ENCODE data around the gene AJAP1.

AJAP1 gene

GRCh38 chr1:4689271-4689935, 35.0 kb downstream of the AJAP1 start:
- no CpG with 5 or more reads among the region's 24 CpGs for WGBS (ENCODE audit: extremely low coverage, insufficient coverage, low lambda C conversion rate)

GRCh38 chr1:4689941-4690635, 35.7 kb downstream of the AJAP1 start:
- Histone ChIP-seq H4K8ac (ENCODE audit: low read depth, low read length) (no peak overlapping the region), H3K4ac (ENCODE audit: low read depth, low read length) (no peak overlapping the region), H3K4me2 (ENCODE audit: low read length) (no peak overlapping the region), H3K23ac (ENCODE audit: low read length) (no peak overlapping the region), H3K79me1 (ENCODE audit: low read length) (no peaks in the 10 kb centered on the region), H2BK120ac (ENCODE audit: low read depth, low read length) (no peak overlapping the region), H3K18ac (ENCODE audit: low read length) (no peak overlapping the region), H3K36me3 (ENCODE audit: control insufficient read depth, insufficient read depth, low read length) (no peaks in the 10 kb centered on the region), H2AK5ac (ENCODE audit: low read length) (no peak overlapping the region), H3K27ac (ENCODE audit: low read depth, low read length) (no peak overlapping the region), H3K79me2 (ENCODE audit: control insufficient read depth, insufficient read depth, low read length) (no peaks in the 10 kb centered on the region), H4K5ac (ENCODE audit: low read length) (no peak overlapping the region), H3K56ac (ENCODE audit: low read length) (no peak overlapping the region), H3K4me3 (ENCODE audit: low read length) (no peak overlapping the region), H3K9ac (ENCODE audit: low read length) (no peak overlapping the region), H2BK15ac (replicated peaks; ENCODE audit: low read depth) (no peak overlapping the region), H3K27me3 (ENCODE audit: insufficient read depth, low read length, poor library complexity) (no peaks in the 10 kb centered on the region), H2BK5ac (ENCODE audit: low read length) (no peak overlapping the region), H3K4me1 (ENCODE audit: control insufficient read depth, low read depth, low read length) (no peaks in the 10 kb centered on the region)
- no peak for DNase-seq
- WGBS (ENCODE audit: extremely low coverage, insufficient coverage, low lambda C conversion rate) = no CpG with 5 or more reads among the region's 19 CpGs

More at GRCh38 chr1:4689271-4689935, 35.0 kb downstream of the AJAP1 start:
- H3K4ac ChIP-seq (ENCODE audit: low read depth, low read length) = no peak overlapping the region
- no peak overlapping the region for H4K5ac ChIP-seq (ENCODE audit: low read length)
- H3K23ac ChIP-seq (ENCODE audit: low read length) = no peak overlapping the region
- no peak overlapping the region for H3K56ac ChIP-seq (ENCODE audit: low read length)
- no peaks in the 10 kb centered on the region for H3K36me3 ChIP-seq (ENCODE audit: control insufficient read depth, insufficient read depth, low read length)
- H4K8ac ChIP-seq (ENCODE audit: low read depth, low read length) = no peak overlapping the region
- no peak overlapping the region for H2BK5ac ChIP-seq (ENCODE audit: low read length)
- no peak overlapping the region for H2BK120ac ChIP-seq (ENCODE audit: low read depth, low read length)
- H3K79me1 ChIP-seq (ENCODE audit: low read length) = no peaks in the 10 kb centered on the region
- no peak for DNase-seq
- H2AK5ac ChIP-seq (ENCODE audit: low read length) = no peak overlapping the region
- no peaks in the 10 kb centered on the region for H3K27me3 ChIP-seq (ENCODE audit: insufficient read depth, low read length, poor library complexity)
- no peak overlapping the region for H2BK15ac ChIP-seq (replicated peaks; ENCODE audit: low read depth)
- no peak overlapping the region for H3K18ac ChIP-seq (ENCODE audit: low read length)
- H3K9ac ChIP-seq (ENCODE audit: low read length) = no peak overlapping the region
- H3K4me2 ChIP-seq (ENCODE audit: low read length) = no peak overlapping the region
- no peak overlapping the region for H3K27ac ChIP-seq (ENCODE audit: low read depth, low read length)
- no peak overlapping the region for H3K4me3 ChIP-seq (ENCODE audit: low read length)
- H3K4me1 ChIP-seq (ENCODE audit: control insufficient read depth, low read depth, low read length) = peaks cover 3% of the 10 kb centered on the region
- H3K79me2 ChIP-seq (ENCODE audit: control insufficient read depth, insufficient read depth, low read length) = no peaks in the 10 kb centered on the region

- H3K79me2 ChIP-seq (ENCODE audit: control insufficient read depth, insufficient read depth, low read length) = no peaks in the 10 kb centered on the region
- H2AK5ac ChIP-seq (ENCODE audit: low read length) = no peak overlapping the region
- no peak overlapping the region for H3K9ac ChIP-seq (ENCODE audit: low read length)
- no peak overlapping the region for H3K27ac ChIP-seq (ENCODE audit: low read depth, low read length)
- H3K23ac ChIP-seq (ENCODE audit: low read length) = no peak overlapping the region
- H3K27me3 ChIP-seq (ENCODE audit: insufficient read depth, low read length, poor library complexity) = no peaks in the 10 kb centered on the region
- no peaks in the 10 kb centered on the region for H3K36me3 ChIP-seq (ENCODE audit: control insufficient read depth, insufficient read depth, low read length)
- no peak overlapping the region for H3K18ac ChIP-seq (ENCODE audit: low read length)
- no peak overlapping the region for H3K4me2 ChIP-seq (ENCODE audit: low read length)
- H2BK120ac ChIP-seq (ENCODE audit: low read depth, low read length) = no peak overlapping the region
- peak overlapping the region; percentile 5 for H3K56ac ChIP-seq (ENCODE audit: low read length)
- no peak overlapping the region for H2BK15ac ChIP-seq (replicated peaks; ENCODE audit: low read depth)
- H3K4me3 ChIP-seq (ENCODE audit: low read length) = no peak overlapping the region
- no peak overlapping the region for H2BK5ac ChIP-seq (ENCODE audit: low read length)
- H3K4me1 ChIP-seq (ENCODE audit: control insufficient read depth, low read depth, low read length) = no peaks in the 10 kb centered on the region
- H4K5ac ChIP-seq (ENCODE audit: low read length) = no peak overlapping the region
- no peaks in the 10 kb centered on the region for H3K79me1 ChIP-seq (ENCODE audit: low read length)
- no CpG with 5 or more reads among the region's 19 CpGs for WGBS (ENCODE audit: extremely low coverage, insufficient coverage, low lambda C conversion rate)
- no peak overlapping the region for H4K8ac ChIP-seq (ENCODE audit: low read depth, low read length)
- H3K4ac ChIP-seq (ENCODE audit: low read depth, low read length) = no peak overlapping the region
- no peak for DNase-seq
Observed at GRCh38 chr1:4690951-4691675, 36.7 kb downstream of the AJAP1 start.

DNA sequence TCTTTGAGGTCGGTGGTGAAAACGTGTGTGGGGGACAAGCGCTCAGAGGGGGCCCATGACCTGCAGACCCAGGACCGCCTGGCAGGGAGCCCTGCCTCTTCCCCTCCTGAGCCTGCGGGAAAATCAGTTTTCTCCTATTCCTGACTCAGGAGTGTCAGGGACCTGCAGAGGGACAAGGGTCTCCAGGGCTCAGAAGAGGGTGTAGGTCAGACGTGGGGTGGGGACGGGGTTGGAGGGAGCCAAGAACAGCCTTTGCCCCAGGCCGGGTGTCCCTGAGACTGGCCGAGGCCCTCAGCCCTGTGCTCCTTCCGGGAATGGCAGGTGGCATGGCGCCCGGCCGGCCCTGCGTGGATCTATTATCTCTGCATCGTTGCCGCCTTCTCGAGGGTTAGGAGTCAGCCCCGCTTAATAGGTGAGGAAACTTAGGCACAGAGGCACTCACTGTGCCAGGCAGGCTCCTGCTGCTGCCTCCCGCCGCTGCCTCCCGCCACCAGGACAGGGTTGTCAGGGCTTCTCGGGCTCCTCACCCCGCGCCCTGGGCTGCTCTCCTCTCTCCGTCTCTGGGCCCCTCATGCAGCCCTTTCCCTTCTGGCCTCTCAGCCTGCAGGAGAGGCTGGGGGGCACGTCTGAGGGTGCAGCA, 37.5 kb downstream of the AJAP1 start:
- DNase-seq = no peak
- Histone ChIP-seq H3K23ac (ENCODE audit: low read length) (no peak overlapping the region), H2BK120ac (ENCODE audit: low read depth, low read length) (no peak overlapping the region), H2BK15ac (replicated peaks; ENCODE audit: low read depth) (no peak overlapping the region), H3K4ac (ENCODE audit: low read depth, low read length) (no peak overlapping the region), H3K27ac (ENCODE audit: low read depth, low read length) (no peak overlapping the region), H4K5ac (ENCODE audit: low read length) (no peak overlapping the region), H3K4me3 (ENCODE audit: low read length) (no peak overlapping the region), H3K18ac (ENCODE audit: low read length) (no peak overlapping the region), H3K56ac (ENCODE audit: low read length) (no peak overlapping the region), H3K36me3 (ENCODE audit: control insufficient read depth, insufficient read depth, low read length) (no peaks in the 10 kb centered on the region), H3K27me3 (ENCODE audit: insufficient read depth, low read length, poor library complexity) (no peaks in the 10 kb centered on the region), H3K4me2 (ENCODE audit: low read length) (no peak overlapping the region), H2AK5ac (ENCODE audit: low read length) (no peak overlapping the region), H3K9ac (ENCODE audit: low read length) (no peak overlapping the region), H2BK5ac (ENCODE audit: low read length) (no peak overlapping the region), H3K79me1 (ENCODE audit: low read length) (no peaks in the 10 kb centered on the region), H3K4me1 (ENCODE audit: control insufficient read depth, low read depth, low read length) (no peaks in the 10 kb centered on the region), H3K79me2 (ENCODE audit: control insufficient read depth, insufficient read depth, low read length) (no peaks in the 10 kb centered on the region), H4K8ac (ENCODE audit: low read depth, low read length) (no peak overlapping the region)
- WGBS (ENCODE audit: extremely low coverage, insufficient coverage, low lambda C conversion rate) = no CpG with 5 or more reads among the region's 26 CpGs

GRCh38 chr1:4692437-4692836, 38.0 kb downstream of the AJAP1 start:
- no peak for DNase-seq
- Histone ChIP-seq H3K27me3 (ENCODE audit: insufficient read depth, low read length, poor library complexity) (no peaks in the 10 kb centered on the region), H3K27ac (ENCODE audit: low read depth, low read length) (no peak overlapping the region), H3K4me3 (ENCODE audit: low read length) (no peak overlapping the region), H4K5ac (ENCODE audit: low read length) (no peak overlapping the region), H3K23ac (ENCODE audit: low read length) (no peak overlapping the region), H3K18ac (ENCODE audit: low read length) (no peak overlapping the region), H3K56ac (ENCODE audit: low read length) (no peak overlapping the region), H4K8ac (ENCODE audit: low read depth, low read length) (no peak overlapping the region), H2AK5ac (ENCODE audit: low read length) (no peak overlapping the region), H3K4ac (ENCODE audit: low read depth, low read length) (no peak overlapping the region), H3K79me1 (ENCODE audit: low read length) (no peaks in the 10 kb centered on the region), H2BK15ac (replicated peaks; ENCODE audit: low read depth) (no peak overlapping the region), H3K9ac (ENCODE audit: low read length) (no peak overlapping the region), H3K79me2 (ENCODE audit: control insufficient read depth, insufficient read depth, low read length) (no peaks in the 10 kb centered on the region), H2BK5ac (ENCODE audit: low read length) (no peak overlapping the region), H3K4me1 (ENCODE audit: control insufficient read depth, low read depth, low read length) (no peaks in the 10 kb centered on the region), H3K4me2 (ENCODE audit: low read length) (no peak overlapping the region), H3K36me3 (ENCODE audit: control insufficient read depth, insufficient read depth, low read length) (no peaks in the 10 kb centered on the region), H2BK120ac (ENCODE audit: low read depth, low read length) (no peak overlapping the region)
- no CpG with 5 or more reads among the region's 6 CpGs for WGBS (ENCODE audit: extremely low coverage, insufficient coverage, low lambda C conversion rate)
